SH-SY5Y (cell line): ENCODE data around the gene CKAP5.

Experiments
- GATA2 ChIP-seq: IDR thresholded peaks from 2 replicates; pipeline ENCODE4 v1.6.1; 2011; ENCODE audit warnings: mild to moderate bottlenecking, low read depth, low read length
- GATA3 ChIP-seq: IDR thresholded peaks from 2 replicates; pipeline ENCODE4 v1.6.1; 2011; ENCODE audit warnings: low read depth, mild to moderate bottlenecking, low read length, moderate library complexity

GRCh38 chr11:46858920-46859546 is 13.0 kb upstream of the CKAP5 start:
- TF ChIP-seq GATA2 (no peak), GATA3 (no peak)
